PC-9 (cell line): ENCODE data around the gene EPHA1. TPM values are rescaled to one million over a fixed set of nuclear protein-coding genes. Genes with fewer than 3 reads are reported as not detected.

Source experiments
- BruUV-seq: library from RNA; stranded (reverse); fragments of 400-500 nt; replicated peaks from 2 replicates; lab custom pipeline; 2021; lab: Mats Ljungman, UMichigan
- CTCF ChIA-PET: fragments of 300-600 bp; sonication (Branson Sonifier 250); formaldehyde crosslinking; loops from one replicate; lab custom pipeline; 2022; ENCODE audit warnings: antibody characterized with exemption; lab: Charles Lee
- POLR2A ChIA-PET: fragments of 300-600 bp; sonication (Branson Sonifier 250); formaldehyde crosslinking; loops from one replicate; lab custom pipeline; 2022; ENCODE audit warnings: antibody characterized with exemption; ENCODE audit not compliant: unreplicated experiment; lab: Charles Lee
- DNase-seq, 2 experiments: peaks; one replicate each; pipeline versions ENCODE4 v3.0.0 to v3.0.0-alpha.2; 2015 to 2022; ENCODE audit warnings: mixed read lengths in 1 of 2
- H2AFZ ChIP-seq: fragments of 200-600 bp; sonication (generic); 2 replicates; pipeline ENCODE4 v1.8.1; 2017; ENCODE audit warnings: antibody characterized with exemption
- H3F3A ChIP-seq: fragments of 200-600 bp; sonication (generic); 2 replicates; pipeline ENCODE4 v1.8.1; 2017; ENCODE audit warnings: antibody characterized with exemption, mild to moderate bottlenecking, low read depth; ENCODE audit not compliant: insufficient read depth
- H3K27ac ChIP-seq: fragments of 200-600 bp; sonication (generic); 2 replicates; pipeline ENCODE4 v1.6.1; 2016; ENCODE audit warnings: mixed run types
- H3K27me3 ChIP-seq: fragments of 200-600 bp; sonication (generic); 2 replicates; pipeline ENCODE4 v1.6.1; 2016; ENCODE audit warnings: low read depth, mixed run types; ENCODE audit not compliant: insufficient read depth
- H3K36me3 ChIP-seq: fragments of 200-600 bp; sonication (generic); 2 replicates; pipeline ENCODE4 v1.6.1; 2016; ENCODE audit warnings: low read depth, mixed run types
- H3K4me1 ChIP-seq: fragments of 200-600 bp; sonication (generic); replicated peaks from 2 replicates; pipeline ENCODE4 v1.6.1; 2016; ENCODE audit warnings: mixed run types; ENCODE audit not compliant: insufficient read depth
- H3K4me2 ChIP-seq: fragments of 200-600 bp; sonication (generic); 2 replicates; pipeline ENCODE4 v1.6.1; 2017; ENCODE audit warnings: mixed run types
- H3K4me3 ChIP-seq: fragments of 200-600 bp; sonication (generic); 2 replicates; pipeline ENCODE4 v1.6.1; 2016; ENCODE audit warnings: mixed run types
- H3K79me2 ChIP-seq: fragments of 200-600 bp; sonication (generic); 2 replicates; pipeline ENCODE4 v1.6.1; 2017; ENCODE audit warnings: low read depth, mixed run types
- H3K9me2 ChIP-seq: fragments of 200-600 bp; sonication (generic); 2 replicates; pipeline ENCODE4 v1.8.1; 2017; ENCODE audit warnings: mild to moderate bottlenecking; ENCODE audit not compliant: insufficient read depth
- H3K9me3 ChIP-seq: fragments of 200-600 bp; sonication (generic); 2 replicates; pipeline ENCODE4 v1.8.1; 2016; ENCODE audit warnings: low read depth; ENCODE audit not compliant: insufficient read depth
- H4K20me1 ChIP-seq: fragments of 200-600 bp; sonication (generic); 2 replicates; pipeline ENCODE4 v1.8.1; 2017; ENCODE audit not compliant: insufficient read depth
- EZH2 ChIP-seq: fragments of 200-600 bp; sonication (generic); IDR thresholded peaks from 2 replicates; pipeline ENCODE4 v1.8.0; 2017; ENCODE audit warnings: antibody characterized with exemption, low read depth
- intact Hi-C: fragments of 100-400 bp; cut with micrococcal nuclease; formaldehyde crosslinking; loops from one replicate; pipeline ENCODE4 v1.10.0; 2022; ENCODE audit not compliant: unreplicated experiment
- total RNA-seq: library from RNA; stranded (reverse); gene quantifications from 2 replicates; pipeline ENCODE4 v1.2.3, GENCODE V29; 2021
- TF ChIP-seq, protein P1 (sequence below): fragments of 200-600 bp; sonication (generic); conservative IDR thresholded peaks from 2 replicates; pipeline ENCODE4 v1.6.1; 2017; ENCODE audit warnings: mixed run types, antibody characterized with exemption, mild to moderate bottlenecking, moderate library complexity

EPHA1 gene
- total RNA-seq, 1 experiment from 2014 or later, result 35.5 TPM

DNA sequence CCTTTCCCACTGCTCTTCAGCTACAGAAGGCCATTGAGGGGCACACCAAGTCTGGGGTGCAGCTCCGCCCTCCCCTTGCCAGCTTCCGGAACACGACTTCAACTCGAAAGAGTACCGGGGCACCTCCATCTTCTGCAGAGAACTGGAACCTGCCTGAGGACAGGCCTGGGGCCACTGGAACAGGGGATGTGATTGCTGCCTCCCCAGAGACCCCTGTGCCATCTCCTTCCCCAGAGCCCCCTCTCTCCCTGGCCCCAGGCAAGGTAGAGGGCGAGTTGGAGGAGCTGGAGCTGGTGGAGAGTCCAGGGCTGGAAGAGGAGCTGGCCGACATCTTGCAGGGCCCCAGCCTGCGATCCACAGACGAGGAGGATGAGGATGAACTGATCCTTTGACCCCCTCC lies 57.1 kb downstream of the EPHA1 start:
- no peak for TF ChIP-seq EZH2
- TF ChIP-seq, protein P1, sequence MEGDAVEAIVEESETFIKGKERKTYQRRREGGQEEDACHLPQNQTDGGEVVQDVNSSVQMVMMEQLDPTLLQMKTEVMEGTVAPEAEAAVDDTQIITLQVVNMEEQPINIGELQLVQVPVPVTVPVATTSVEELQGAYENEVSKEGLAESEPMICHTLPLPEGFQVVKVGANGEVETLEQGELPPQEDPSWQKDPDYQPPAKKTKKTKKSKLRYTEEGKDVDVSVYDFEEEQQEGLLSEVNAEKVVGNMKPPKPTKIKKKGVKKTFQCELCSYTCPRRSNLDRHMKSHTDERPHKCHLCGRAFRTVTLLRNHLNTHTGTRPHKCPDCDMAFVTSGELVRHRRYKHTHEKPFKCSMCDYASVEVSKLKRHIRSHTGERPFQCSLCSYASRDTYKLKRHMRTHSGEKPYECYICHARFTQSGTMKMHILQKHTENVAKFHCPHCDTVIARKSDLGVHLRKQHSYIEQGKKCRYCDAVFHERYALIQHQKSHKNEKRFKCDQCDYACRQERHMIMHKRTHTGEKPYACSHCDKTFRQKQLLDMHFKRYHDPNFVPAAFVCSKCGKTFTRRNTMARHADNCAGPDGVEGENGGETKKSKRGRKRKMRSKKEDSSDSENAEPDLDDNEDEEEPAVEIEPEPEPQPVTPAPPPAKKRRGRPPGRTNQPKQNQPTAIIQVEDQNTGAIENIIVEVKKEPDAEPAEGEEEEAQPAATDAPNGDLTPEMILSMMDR, result no peak
- Histone ChIP-seq H2AFZ (no peak overlapping the region), H3K4me3 (no peak overlapping the region), H3K27me3 (peaks cover 24% of the 10 kb centered on the region), H3K4me2 (no peak overlapping the region), H3K36me3 (no peaks in the 10 kb centered on the region), H4K20me1 (no peaks in the 10 kb centered on the region), H3K79me2 (no peaks in the 10 kb centered on the region), H3K4me1 (no peaks in the 10 kb centered on the region), H3K27ac (no peak overlapping the region), H3F3A (no peaks in the 10 kb centered on the region), H3K9me2 (no peaks in the 10 kb centered on the region), H3K9me3 (no peaks in the 10 kb centered on the region)
- POLR2A ChIA-PET, result no interaction called here
- CTCF ChIA-PET, result no interaction called here
- no peak for DNase-seq
- BruUV-seq, result no TSS peak
- intact Hi-C loops, result no loop called here

DNA sequence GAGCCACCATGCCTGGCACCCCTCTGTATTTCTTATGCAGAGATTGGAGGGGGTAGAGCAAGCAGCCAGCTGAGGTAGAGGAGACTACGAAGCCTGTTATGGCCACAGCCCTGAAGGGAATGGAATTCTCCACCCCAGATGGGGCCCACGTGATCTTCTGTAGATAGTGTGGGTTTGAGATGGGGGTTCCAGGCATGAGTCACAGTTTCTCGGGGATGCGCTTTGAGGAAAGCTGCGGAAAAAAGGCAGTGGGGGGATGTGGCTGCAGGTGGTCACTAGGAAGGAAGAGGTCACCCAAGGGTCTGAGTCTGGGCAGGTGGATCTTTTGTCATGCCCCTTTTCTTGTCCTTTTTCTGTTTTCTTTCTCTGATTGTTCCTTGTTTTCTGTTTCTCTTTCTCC lies 57.6 kb downstream of the EPHA1 start:
- Histone ChIP-seq H3K79me2 (no peaks in the 10 kb centered on the region), H4K20me1 (no peaks in the 10 kb centered on the region), H3K27ac (no peak overlapping the region), H3K4me3 (no peak overlapping the region), H3K9me3 (no peaks in the 10 kb centered on the region), H2AFZ (no peak overlapping the region), H3F3A (no peaks in the 10 kb centered on the region), H3K27me3 (peaks cover 23% of the 10 kb centered on the region), H3K4me2 (no peak overlapping the region), H3K9me2 (no peaks in the 10 kb centered on the region), H3K4me1 (no peaks in the 10 kb centered on the region), H3K36me3 (no peaks in the 10 kb centered on the region)
- no peak for TF ChIP-seq EZH2
- TF ChIP-seq, protein P1, result no peak
- POLR2A ChIA-PET, result no interaction called here
- intact Hi-C loops, result no loop called here
- no peak for DNase-seq
- BruUV-seq, result no TSS peak
- CTCF ChIA-PET, result no interaction called here

DNA sequence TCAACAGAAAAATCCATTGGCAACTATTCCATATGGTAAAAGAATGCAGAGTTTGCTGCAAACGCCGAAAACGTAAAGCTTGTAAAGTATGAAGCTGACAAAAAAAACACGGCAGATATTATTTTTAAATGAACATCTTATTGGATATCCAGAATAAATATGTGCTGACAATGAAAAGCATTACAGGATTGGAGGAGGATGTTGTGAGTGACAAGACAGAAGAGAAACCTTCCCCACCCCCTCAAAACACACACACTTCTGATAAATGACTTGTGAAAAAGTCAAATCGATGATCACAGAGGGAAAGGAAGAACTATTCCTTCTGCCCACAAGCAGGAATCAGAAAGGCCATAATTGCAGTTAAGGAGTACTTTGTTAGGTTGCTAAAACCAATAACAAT lies 60.7 kb downstream of the EPHA1 start:
- H3K4me3 ChIP-seq, result no peak overlapping the region
- no peaks in the 10 kb centered on the region for H4K20me1 ChIP-seq
- H3K4me1 ChIP-seq, result no peaks in the 10 kb centered on the region
- H3K27ac ChIP-seq, result no peak overlapping the region
- H3K9me2 ChIP-seq, result no peaks in the 10 kb centered on the region
- no peak for DNase-seq
- H3F3A ChIP-seq, result no peaks in the 10 kb centered on the region
- BruUV-seq, result no TSS peak
- no peaks in the 10 kb centered on the region for H3K36me3 ChIP-seq
- H3K79me2 ChIP-seq, result no peaks in the 10 kb centered on the region
- intact Hi-C loops, result no loop called here
- H3K9me3 ChIP-seq, result no peaks in the 10 kb centered on the region
- ChIA-PET CTCF (no interaction called here), POLR2A (no interaction called here)
- no peak overlapping the region for H2AFZ ChIP-seq
- TF ChIP-seq, protein P1, result no peak
- no peak for TF ChIP-seq EZH2
- no peak overlapping the region for H3K4me2 ChIP-seq
- peaks cover 4% of the 10 kb centered on the region for H3K27me3 ChIP-seq
